ENCODE results near the gene NMT2. TPM values are rescaled to one million over a fixed set of nuclear protein-coding genes. Genes with fewer than 3 reads are reported as not detected.

NMT2 gene
- total and polyA plus RNA-seq, 3 donors from 2014 or later: 35.8 to 68.3 (median 56.6) TPM

- H3K4me3 ChIP-seq: no peak overlapping the region
- TF ChIP-seq CTCF (IDR thresholded peaks at IDR 0.05) (no peak), POLR2A (IDR thresholded peaks at IDR 0.05) (no peak)
- H3K27ac ChIP-seq: no peak overlapping the region
- no peaks in the 10 kb centered on the region for H3K36me3 ChIP-seq (ENCODE audit: low read depth, missing control alignments)
- no peaks in the 10 kb centered on the region for H3K9me3 ChIP-seq
- DNase-seq: no peak
- intact Hi-C loops (cut with DNase I; ENCODE audit: low total_unique reads): no loop called here
- H3K27me3 ChIP-seq: no peaks in the 10 kb centered on the region
- no peaks in the 10 kb centered on the region for H3K4me1 ChIP-seq
Measured at GRCh38 chr10:15152556-15152955, 15.9 kb downstream of the NMT2 start.

GRCh38 chr10:15150563-15150962, 17.9 kb downstream of the NMT2 start:
- Histone ChIP-seq H3K4me3 (no peak overlapping the region), H3K9me3 (no peaks in the 10 kb centered on the region), H3K4me1 (no peaks in the 10 kb centered on the region), H3K36me3 (ENCODE audit: low read depth, missing control alignments) (no peaks in the 10 kb centered on the region), H3K27ac (no peak overlapping the region), H3K27me3 (no peaks in the 10 kb centered on the region)
- 92 to 96% methylated on average over 7 of the region's 7 CpGs for WGBS, 2 donors
- no peak for TF ChIP-seq POLR2A (IDR thresholded peaks at IDR 0.05)
- TF ChIP-seq CTCF (IDR thresholded peaks at IDR 0.05): no peak
- intact Hi-C loops (cut with DNase I; ENCODE audit: low total_unique reads): no loop called here
- DNase-seq: no peak

GRCh38 chr10:15149042-15149771, 19.3 kb downstream of the NMT2 start:
- H3K36me3 ChIP-seq (ENCODE audit: low read depth, missing control alignments): no peaks in the 10 kb centered on the region
- H3K27ac ChIP-seq: no peak overlapping the region
- TF ChIP-seq POLR2A (IDR thresholded peaks at IDR 0.05) (no peak), CTCF (IDR thresholded peaks at IDR 0.05) (no peak)
- 80 to 85% methylated on average over 10 of the region's 10 CpGs for WGBS, 2 donors
- intact Hi-C loops (cut with DNase I; ENCODE audit: low total_unique reads): no loop called here
- H3K4me3 ChIP-seq: no peak overlapping the region
- H3K9me3 ChIP-seq: no peaks in the 10 kb centered on the region
- no peak for DNase-seq
- no peaks in the 10 kb centered on the region for H3K4me1 ChIP-seq
- no peaks in the 10 kb centered on the region for H3K27me3 ChIP-seq

GRCh38 chr10:15147594-15148392, 20.7 kb downstream of the NMT2 start:
- H3K36me3 ChIP-seq (ENCODE audit: low read depth, missing control alignments): no peaks in the 10 kb centered on the region
- H3K9me3 ChIP-seq: no peaks in the 10 kb centered on the region
- H3K4me3 ChIP-seq: no peak overlapping the region
- WGBS, 2 donors: 75 to 87% methylated on average over 4 of the region's 4 CpGs
- no peaks in the 10 kb centered on the region for H3K27me3 ChIP-seq
- H3K4me1 ChIP-seq: no peaks in the 10 kb centered on the region
- DNase-seq: no peak
- no peak overlapping the region for H3K27ac ChIP-seq
- intact Hi-C loops (cut with DNase I; ENCODE audit: low total_unique reads): no loop called here
- TF ChIP-seq POLR2A (IDR thresholded peaks at IDR 0.05) (no peak), CTCF (IDR thresholded peaks at IDR 0.05) (no peak)

All from testis (tissue), 3 donors.